IMR-90 (cell line): Measurements from ENCODE around the gene PPM1H. TPM values are rescaled to one million over a fixed set of nuclear protein-coding genes. Genes with fewer than 3 reads are reported as not detected.
A peak's percentile ranks its signal among the peaks of the same experiment; 100 is the strongest.

Experiments used
- ATAC-seq: fragments of 200-7000 bp; cut with Tn5 transposase; 2 replicates; pipeline ENCODE4 v1.9.1; 2020; ENCODE audit warnings: low read depth, mild to moderate bottlenecking, moderate library complexity
- BruUV-seq: library from RNA; stranded (reverse); fragments of 400-500 nt; replicated peaks from 2 replicates; lab custom pipeline; 2021; lab: Mats Ljungman, UMichigan
- CTCF ChIA-PET: fragments of 300-600 bp; formaldehyde crosslinking; extraction: SDS; loops from one replicate; lab custom pipeline; 2021; ENCODE audit warnings: antibody characterized with exemption; lab: Yijun Ruan, JAX
- POLR2A ChIA-PET: fragments of 300-600 bp; sonication (Branson Sonifier 250); formaldehyde crosslinking; loops from one replicate; lab custom pipeline; 2022; ENCODE audit warnings: antibody characterized with exemption; ENCODE audit not compliant: unreplicated experiment; lab: Charles Lee
- DNase-seq: peaks from one replicate; pipeline ENCODE4 v3.0.0; 2013
- H2AFZ ChIP-seq: replicated peaks from 2 replicates; pipeline ENCODE3; 2013; ENCODE audit warnings: low read length, mild to moderate bottlenecking; ENCODE audit not compliant: poor library complexity
- H2AK5ac ChIP-seq: 2 replicates; pipeline ENCODE4 v1.6.1; 2013; ENCODE audit warnings: low read depth, low read length, inconsistent platforms
- H2AK9ac ChIP-seq: replicated peaks from 2 replicates; pipeline ENCODE3; 2013; ENCODE audit warnings: mild to moderate bottlenecking, low read depth, low read length, moderate library complexity; ENCODE audit not compliant: poor library complexity
- H2BK120ac ChIP-seq: 2 replicates; pipeline ENCODE4 v1.6.1; 2013; ENCODE audit warnings: low read depth, low read length, inconsistent platforms
- H2BK15ac ChIP-seq: 3 replicates; pipeline ENCODE4 v1.6.1; 2013; ENCODE audit warnings: low read depth, low read length, inconsistent platforms
- H2BK20ac ChIP-seq: 2 replicates; pipeline ENCODE4 v1.6.1; 2013; ENCODE audit warnings: low read depth, mild to moderate bottlenecking, inconsistent platforms, low read length, moderate library complexity
- H2BK5ac ChIP-seq: 2 replicates; pipeline ENCODE4 v1.6.1; 2013; ENCODE audit warnings: mild to moderate bottlenecking, low read depth, low read length, inconsistent platforms; ENCODE audit not compliant: poor library complexity, severe bottlenecking
- H3K14ac ChIP-seq: replicated peaks from 2 replicates; pipeline ENCODE4 v1.6.1; 2013; ENCODE audit warnings: low read depth, low read length, inconsistent platforms
- H3K18ac ChIP-seq: 2 replicates; pipeline ENCODE4 v1.6.1; 2013; ENCODE audit warnings: low read depth, low read length, control low read depth
- H3K23ac ChIP-seq: 2 replicates; pipeline ENCODE4 v1.6.1; 2013; ENCODE audit warnings: low read depth, low read length, inconsistent platforms
- H3K27ac ChIP-seq: 2 replicates; pipeline ENCODE4 v1.5.1; 2013; ENCODE audit warnings: mild to moderate bottlenecking, control low read depth, low read length; ENCODE audit not compliant: insufficient read depth
- H3K27me3 ChIP-seq: 2 replicates; pipeline ENCODE4 v1.6.1; 2013; ENCODE audit warnings: low read length; ENCODE audit not compliant: control insufficient read depth, insufficient read depth
- H3K36me3 ChIP-seq: 2 replicates; pipeline ENCODE4 v1.6.1; 2013; ENCODE audit warnings: low read length, mixed read lengths; ENCODE audit not compliant: control insufficient read depth, insufficient read depth
- H3K4ac ChIP-seq: 2 replicates; pipeline ENCODE4 v1.6.1; 2013; ENCODE audit warnings: low read depth, low read length, inconsistent platforms
- H3K4me1 ChIP-seq: 2 replicates; pipeline ENCODE4 v1.6.1; 2013; ENCODE audit warnings: low read length, mixed read lengths; ENCODE audit not compliant: control insufficient read depth, insufficient read depth
- H3K4me2 ChIP-seq: 2 replicates; pipeline ENCODE4 v1.6.1; 2013; ENCODE audit warnings: low read depth, mild to moderate bottlenecking, control low read depth, low read length, moderate library complexity
- H3K4me3 ChIP-seq: 2 replicates; pipeline ENCODE4 v1.5.1; 2013; ENCODE audit warnings: low read depth, mild to moderate bottlenecking, control low read depth, low read length, moderate library complexity; ENCODE audit not compliant: insufficient read depth
- H3K56ac ChIP-seq: 2 replicates; pipeline ENCODE4 v1.6.1; 2013; ENCODE audit warnings: low read length, inconsistent platforms; ENCODE audit not compliant: insufficient read depth; ENCODE audit errors: extremely low read depth
- H3K79me1 ChIP-seq, 2 experiments: 2 replicates each; pipeline ENCODE4 v1.6.1; 2013; ENCODE audit warnings: low read length in 2 of 2, inconsistent platforms in 1 of 2, low read depth in 1 of 2
- H3K9ac ChIP-seq: 2 replicates; pipeline ENCODE4 v1.6.1; 2013; ENCODE audit warnings: low read depth, low read length, control low read depth
- H3K9me1 ChIP-seq: 2 replicates; pipeline ENCODE4 v1.6.1; 2013; ENCODE audit warnings: low read length, inconsistent platforms; ENCODE audit not compliant: insufficient read depth
- H3K9me3 ChIP-seq: 2 replicates; pipeline ENCODE4 v1.6.1; 2013; ENCODE audit warnings: low read length; ENCODE audit not compliant: control insufficient read depth, insufficient read depth
- H4K20me1 ChIP-seq: 2 replicates; pipeline ENCODE4 v1.6.1; 2013; ENCODE audit warnings: low read length, inconsistent platforms; ENCODE audit not compliant: insufficient read depth
- H4K5ac ChIP-seq: 2 replicates; pipeline ENCODE4 v1.6.1; 2013; ENCODE audit warnings: mild to moderate bottlenecking, low read depth, low read length, control low read depth
- H4K8ac ChIP-seq, 2 experiments: 2 replicates each; pipeline ENCODE4 v1.6.1; 2013; ENCODE audit warnings: low read depth in 2 of 2, low read length in 2 of 2, control low read depth in 1 of 2, inconsistent platforms in 1 of 2
- H4K91ac ChIP-seq: 2 replicates; pipeline ENCODE4 v1.6.1; 2013; ENCODE audit warnings: low read depth, low read length, inconsistent platforms; ENCODE audit not compliant: insufficient read depth
- MXI1 ChIP-seq: IDR thresholded peaks from 2 replicates; pipeline ENCODE4 v1.6.1; 2012; ENCODE audit warnings: low read depth, mild to moderate bottlenecking, low read length, moderate library complexity, borderline replicate concordance
- WGBS, 2 experiments: methylation state at CpG; one replicate each; pipeline versions ENCODE4 v1.1.5 to v1.1.7; 2013; ENCODE audit warnings: missing lambda C conversion rate in 2 of 2; ENCODE audit not compliant: insufficient read length in 1 of 2; ENCODE audit errors: extremely low coverage in 2 of 2; 5-methylcytosine and 5-hydroxymethylcytosine counted together
- dilution Hi-C: fragments of 300-500 bp; cut with HindIII; formaldehyde crosslinking; loops from one replicate; pipeline ENCODE4 v1.14.3; 2018; ENCODE audit warnings: low sequenced_read_pairs; ENCODE audit not compliant: unreplicated experiment
- in situ Hi-C: fragments of 300-500 bp; cut with MboI; formaldehyde crosslinking; loops from 3 replicates; pipeline ENCODE4 v1.14.3; 2019; ENCODE audit warnings: low sequenced_read_pairs, inconsistent platforms, mixed read lengths
- intact Hi-C: fragments of 100-400 bp; cut with micrococcal nuclease; formaldehyde crosslinking; loops from 2 replicates; pipeline ENCODE4 v1.10.0; 2022
- polyA plus RNA-seq, 3 experiments: library from polyadenylated mRNA; depleted of rRNA; stranded (reverse); fragments of >200 nt; gene quantifications; 2 replicates each; pipeline ENCODE4 v1.2.3, GENCODE V29; 2012; ENCODE audit warnings: low replicate concordance in 1 of 3
- total RNA-seq: library from RNA; depleted of rRNA; stranded (reverse); fragments of >200 nt; gene quantifications from 2 replicates; pipeline ENCODE4 v1.2.3, GENCODE V29; 2012

Gene PPM1H
- total and polyA plus RNA-seq, 2 of the 4 experiments (the other 2 are of a cell fraction), result 0.14 to 0.18 TPM

DNA sequence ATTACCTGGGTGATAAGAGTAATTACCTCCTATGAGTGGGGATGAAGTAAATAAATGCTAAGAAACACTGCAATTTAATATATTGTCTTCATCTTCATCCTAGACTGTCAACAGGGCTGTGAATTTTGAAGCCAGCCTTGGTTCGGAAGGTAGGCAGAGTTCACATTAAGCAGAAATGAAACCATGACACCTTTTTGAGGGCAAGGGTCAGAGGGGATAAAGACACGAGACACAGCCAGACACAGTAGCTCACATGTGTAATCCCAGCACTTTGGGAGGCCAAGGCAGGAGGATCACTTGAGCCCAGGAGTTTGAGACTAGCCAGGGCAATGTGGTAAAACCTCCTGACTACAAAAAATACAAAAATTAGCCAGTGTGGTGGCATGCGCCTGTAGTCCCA is 243.6 kb downstream of the PPM1H start:
- ATAC-seq, result no peak
- Histone ChIP-seq H3K9ac (no peak overlapping the region), H3K4me1 (peaks cover 20% of the 10 kb centered on the region), H2BK20ac (no peak overlapping the region), H3K36me3 (no peaks in the 10 kb centered on the region), H3K27me3 (no peaks in the 10 kb centered on the region), H4K91ac (no peak overlapping the region), H2BK15ac (no peak overlapping the region), H3K27ac (no peak overlapping the region), H3K9me1 (peaks cover 11% of the 10 kb centered on the region), H3K4me3 (no peak overlapping the region), H2BK5ac (no peak overlapping the region), H3K9me3 (no peaks in the 10 kb centered on the region), H4K8ac (no peak overlapping the region), H3K4ac (peak overlapping the region; percentile 33; the same call in 1 of the 2 replicates), H2AK9ac (no peak overlapping the region), H2BK120ac (no peak overlapping the region), H2AFZ (no peak overlapping the region), H4K20me1 (no peaks in the 10 kb centered on the region), H3K56ac (no peak overlapping the region), H4K5ac (no peak overlapping the region), H3K23ac (no peak overlapping the region), H3K79me1 (no peaks in the 10 kb centered on the region; a peak in 1 of 4 replicates), H3K18ac (no peak overlapping the region), H3K14ac (no peak overlapping the region), H2AK5ac (no peak overlapping the region; the same call in 1 of the 2 replicates), H3K4me2 (no peak overlapping the region)
- 100% methylated on average over 1 of the region's 3 CpGs; no CpG with 5 or more reads in 1 of the 2 experiments for WGBS, 2 experiments
- ChIA-PET POLR2A (no interaction called here), CTCF (no interaction called here)
- no TSS peak for BruUV-seq
- DNase-seq, result no peak
- intact Hi-C loops, result no loop called here
- no peak for TF ChIP-seq MXI1
- dilution Hi-C loops, result no loop called here
- in situ Hi-C loops, result no loop called here
